Esophagus mucosa (tissue), 1 donor: Measurements from ENCODE around the gene SNTG2. TPM values are rescaled to one million over a fixed set of nuclear protein-coding genes. Genes with fewer than 3 reads are reported as not detected.

ENCODE experiments used
- ATAC-seq: fragments of 200-7000 bp; cut with Tn5 transposase; one replicate; pipeline ENCODE4 v1.9.1; 2020
- total RNA-seq: library from RNA; stranded (reverse); gene quantifications from one replicate; pipeline ENCODE4 v1.2.4, GENCODE V29; 2023
- donor health status: DM: yes; HTN: yes; CAD: no.

SNTG2 gene
- total RNA-seq, 1 donor from 2014 or later, result 0.60 TPM

DNA sequence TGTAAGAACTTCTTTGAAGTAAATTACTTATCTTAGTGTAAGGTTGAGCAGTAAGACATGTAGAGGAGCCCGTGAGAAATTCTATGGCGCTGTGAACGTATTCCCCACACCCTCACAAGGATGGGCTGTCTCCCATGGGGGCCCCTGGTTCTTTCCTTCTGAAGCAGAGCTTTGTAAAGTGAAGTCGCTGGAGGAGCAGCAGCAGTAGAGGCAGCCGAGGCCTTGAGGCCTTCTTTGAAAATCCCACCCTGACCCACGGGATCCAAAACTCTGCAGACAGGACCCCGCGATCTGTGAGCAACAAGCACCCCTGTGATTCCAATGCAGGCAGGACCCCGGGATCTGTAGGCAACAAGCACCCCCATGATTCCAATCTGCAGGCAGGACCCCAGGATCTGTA, 23.8 kb upstream of the SNTG2 start:
- ATAC-seq, result no peak

GRCh38 chr2:929011-929735, 21.5 kb upstream of the SNTG2 start:
- no peak for ATAC-seq

DNA sequence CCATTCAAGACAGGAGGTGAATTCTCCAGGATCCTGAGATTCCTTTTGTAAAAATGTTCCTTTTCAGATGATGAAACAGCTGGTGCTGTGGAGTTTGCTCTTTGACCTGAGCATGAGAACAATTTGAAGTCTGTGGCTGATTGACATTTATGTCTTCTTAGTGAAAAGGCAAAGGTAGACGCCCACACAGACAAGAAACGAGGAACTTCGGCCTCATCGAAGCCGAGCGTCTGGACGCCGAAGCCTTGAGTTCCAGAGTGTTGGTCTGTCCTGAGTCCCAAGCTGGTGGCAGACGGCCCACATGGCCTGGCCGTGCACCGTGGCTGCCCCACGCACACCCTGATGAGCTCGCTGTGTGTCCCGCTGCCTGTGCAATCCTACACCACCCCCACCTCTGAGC, 20.7 kb upstream of the SNTG2 start:
- ATAC-seq, result no peak

DNA sequence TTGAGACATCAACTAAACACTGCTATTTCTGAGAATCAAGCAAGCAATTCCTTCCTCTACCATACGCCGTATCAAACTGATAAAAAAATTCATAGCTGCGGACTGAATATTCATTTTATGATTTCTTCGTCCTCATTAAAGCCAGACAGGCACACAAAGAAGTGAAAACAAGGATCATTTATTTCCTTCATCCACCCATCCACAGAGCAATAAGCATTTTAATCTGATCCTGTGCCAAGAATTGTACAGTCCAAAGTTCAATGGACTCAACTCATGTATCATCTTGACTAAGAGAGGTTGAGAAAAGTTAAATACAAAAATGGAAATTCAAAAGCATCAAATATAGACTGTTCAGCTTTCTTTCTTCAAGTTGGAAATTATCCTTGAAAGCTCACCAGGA, 19.7 kb upstream of the SNTG2 start:
- ATAC-seq, result no peak

DNA sequence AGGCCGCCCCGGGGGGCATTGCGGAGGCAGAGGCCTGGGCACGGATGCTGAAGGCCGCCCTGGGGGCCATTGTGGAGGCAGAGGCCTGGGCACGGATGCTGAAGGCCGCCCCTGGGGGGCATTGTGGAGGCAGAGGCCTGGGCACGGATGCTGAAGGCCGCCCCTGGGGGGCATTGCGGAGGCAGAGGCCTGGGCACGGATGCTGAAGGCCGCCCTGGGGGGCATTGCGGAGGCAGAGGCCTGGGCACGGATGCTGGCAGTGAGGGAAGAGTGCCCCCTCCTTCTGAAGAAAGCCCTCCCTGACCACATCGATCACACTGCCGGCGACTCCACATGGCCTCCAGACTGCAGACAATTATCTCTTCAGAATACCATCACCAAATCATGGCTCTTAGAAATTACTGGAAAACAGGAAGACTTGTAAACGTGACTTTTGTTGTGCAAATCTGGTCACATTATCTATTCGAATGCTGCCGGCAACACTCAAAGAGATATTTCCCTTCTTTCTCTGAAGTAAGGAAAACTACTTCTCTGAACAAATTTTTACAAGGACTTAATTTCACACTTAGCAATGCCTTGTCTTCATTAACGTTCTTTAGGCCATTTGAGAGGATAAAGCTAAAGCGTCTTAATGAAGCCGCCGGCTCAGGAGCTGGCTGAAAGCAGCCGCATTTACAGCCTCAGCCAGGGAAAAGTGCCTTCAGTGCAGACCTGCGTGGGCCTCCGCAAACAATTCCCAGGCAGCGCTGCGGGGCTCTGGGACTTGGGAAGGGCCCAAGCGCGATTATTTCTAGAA, 18.1 kb upstream of the SNTG2 start:
- no peak for ATAC-seq

DNA sequence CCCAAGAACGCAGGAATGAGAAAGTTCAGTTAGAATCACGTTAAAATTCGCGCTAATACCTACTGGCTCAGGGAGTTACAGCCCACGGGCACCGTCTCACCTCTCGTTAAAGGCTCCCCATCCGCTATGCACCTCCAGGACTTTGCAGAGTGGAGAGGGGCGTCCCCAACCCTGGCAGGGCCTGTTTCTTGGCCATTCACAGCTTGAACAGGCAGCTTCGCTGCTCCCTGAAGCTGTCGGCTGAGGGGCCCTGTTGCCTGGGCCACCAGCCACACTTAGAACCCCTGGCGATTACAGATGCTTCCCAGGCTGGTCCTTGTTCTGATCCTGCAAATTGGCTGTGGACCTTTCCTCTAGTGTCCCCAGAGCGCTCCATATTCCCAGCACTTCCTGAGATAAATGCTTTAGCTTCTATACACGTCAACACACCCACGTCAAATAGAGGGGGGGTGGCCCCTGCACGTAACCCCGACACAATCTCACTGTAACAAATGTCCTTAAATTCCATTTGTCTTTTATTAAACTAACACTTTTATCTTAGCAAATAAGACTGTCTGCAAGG, 16.8 kb upstream of the SNTG2 start:
- no peak for ATAC-seq

DNA sequence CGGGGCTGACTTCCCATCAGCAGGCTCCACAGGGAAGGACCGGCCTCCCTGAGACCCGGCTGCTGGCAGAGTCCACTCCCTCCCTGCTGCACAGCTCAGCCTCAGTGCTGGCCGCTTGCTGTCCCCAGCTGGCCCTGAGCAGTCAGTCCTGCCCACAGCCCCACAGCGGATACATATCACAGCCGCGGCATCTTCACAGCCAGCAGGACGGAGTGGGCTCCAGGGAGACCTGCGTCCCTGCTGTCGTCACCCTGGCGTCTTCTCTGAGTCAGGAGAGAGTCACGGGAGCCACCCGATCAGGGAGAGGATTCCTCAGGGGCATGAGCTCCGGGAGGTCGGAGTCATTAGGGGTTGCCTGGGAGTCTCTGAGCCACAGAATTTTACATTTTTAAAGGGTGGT, 13.1 kb upstream of the SNTG2 start:
- ATAC-seq, result peak; percentile 15

DNA sequence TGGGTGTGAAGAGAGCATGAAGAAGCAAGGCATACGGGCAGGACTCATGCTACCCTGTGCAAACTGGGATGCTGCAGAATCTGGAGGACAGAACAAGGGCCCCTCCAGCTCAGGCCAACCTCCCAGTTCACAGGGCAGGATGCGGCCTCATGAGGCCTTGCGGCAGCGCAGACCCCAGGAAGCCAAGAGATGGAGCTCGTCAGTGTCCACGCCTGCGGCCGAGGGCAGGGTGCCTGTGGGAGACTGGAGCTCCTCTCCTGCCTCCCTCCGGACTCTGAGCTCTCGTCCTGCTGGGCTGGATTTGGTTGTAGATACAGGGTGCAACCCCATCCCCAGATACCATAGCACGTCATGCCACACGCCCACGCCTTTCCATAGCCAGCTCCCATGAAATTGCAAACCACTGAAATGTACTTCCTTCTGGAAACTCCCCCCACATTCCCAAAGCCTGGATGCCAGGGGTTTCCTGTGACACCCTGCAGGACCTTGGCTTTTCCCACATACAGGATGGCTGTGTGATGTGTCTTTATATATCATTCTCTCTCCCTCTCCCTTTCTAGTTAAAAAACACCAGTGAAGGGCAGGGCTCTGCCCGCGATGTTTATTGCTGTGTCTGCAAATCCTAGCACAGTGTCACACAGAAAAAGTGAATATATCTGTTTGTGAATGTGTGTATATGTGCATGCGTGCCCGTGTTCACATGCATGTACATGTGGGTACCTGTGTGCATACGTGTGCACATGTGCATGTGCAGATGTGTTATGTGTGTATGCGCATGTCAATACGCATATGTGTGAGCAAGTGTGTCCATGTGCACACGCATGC, 12.3 kb upstream of the SNTG2 start:
- ATAC-seq, result peak; percentile 8

DNA sequence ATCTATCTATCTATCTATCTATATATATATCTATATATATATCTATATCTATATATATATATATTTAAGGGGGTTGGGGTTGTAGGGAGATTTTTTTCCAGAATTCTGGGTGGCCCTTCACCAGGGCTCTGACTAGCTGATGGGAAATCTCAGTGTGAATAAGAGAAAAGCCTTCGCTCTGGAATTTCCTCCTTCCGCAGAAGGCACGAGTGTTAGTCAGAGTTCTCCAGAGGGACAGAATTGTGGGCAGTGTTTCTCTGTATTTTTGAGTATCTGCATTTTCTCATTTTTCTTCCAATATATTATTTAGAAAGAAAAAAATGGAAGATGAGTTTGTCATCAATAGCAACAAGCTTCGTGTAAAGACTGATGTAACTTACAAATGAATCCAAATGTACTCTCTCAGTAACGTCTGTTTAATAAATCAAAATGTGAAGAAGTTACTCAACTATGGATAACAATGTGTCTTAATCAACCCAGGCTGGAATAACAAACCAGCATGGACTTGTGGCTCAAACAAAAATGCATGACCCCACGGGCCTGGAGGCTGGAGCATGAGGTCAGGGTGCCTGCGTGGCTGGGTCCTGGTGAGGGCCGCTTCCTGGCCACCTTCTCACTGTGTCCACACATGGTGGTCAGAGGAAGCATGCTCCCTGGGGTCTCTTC, 10.6 kb upstream of the SNTG2 start:
- no peak for ATAC-seq

DNA sequence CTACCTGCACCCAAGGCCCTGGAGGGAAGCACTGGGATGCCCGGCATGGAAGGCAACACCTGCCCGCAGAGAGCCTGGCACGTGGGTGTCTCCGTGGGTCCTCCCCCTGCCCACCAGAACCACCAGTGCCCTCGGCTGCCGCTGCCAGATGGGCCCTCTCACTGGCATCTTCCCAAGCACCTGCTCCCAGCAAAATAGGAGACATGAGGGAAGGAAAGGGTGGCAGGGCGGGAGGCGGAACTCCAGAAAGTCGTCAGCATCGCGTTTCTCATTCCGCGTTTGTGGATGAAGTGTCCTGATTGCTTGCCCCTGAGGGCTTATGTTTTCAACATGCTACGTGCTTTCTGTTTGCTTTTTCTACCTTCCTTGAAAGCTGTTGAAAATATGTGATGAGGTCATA, 8.8 kb upstream of the SNTG2 start:
- ATAC-seq, result no peak

GRCh38 chr2:942775-943460, 7.7 kb upstream of the SNTG2 start:
- no peak for ATAC-seq

GRCh38 chr2:943461-943797, 7.2 kb upstream of the SNTG2 start:
- ATAC-seq, result no peak

GRCh38 chr2:943821-944220, 6.8 kb upstream of the SNTG2 start:
- no peak for ATAC-seq

- no peak for ATAC-seq
These were observed 6.0 kb upstream of the SNTG2 start for GRCh38 chr2:944693-945092.

GRCh38 chr2:945104-945503, 5.5 kb upstream of the SNTG2 start:
- no peak for ATAC-seq

- ATAC-seq, result no peak
These were observed 4.3 kb upstream of the SNTG2 start for GRCh38 chr2:946073-946948.

DNA sequence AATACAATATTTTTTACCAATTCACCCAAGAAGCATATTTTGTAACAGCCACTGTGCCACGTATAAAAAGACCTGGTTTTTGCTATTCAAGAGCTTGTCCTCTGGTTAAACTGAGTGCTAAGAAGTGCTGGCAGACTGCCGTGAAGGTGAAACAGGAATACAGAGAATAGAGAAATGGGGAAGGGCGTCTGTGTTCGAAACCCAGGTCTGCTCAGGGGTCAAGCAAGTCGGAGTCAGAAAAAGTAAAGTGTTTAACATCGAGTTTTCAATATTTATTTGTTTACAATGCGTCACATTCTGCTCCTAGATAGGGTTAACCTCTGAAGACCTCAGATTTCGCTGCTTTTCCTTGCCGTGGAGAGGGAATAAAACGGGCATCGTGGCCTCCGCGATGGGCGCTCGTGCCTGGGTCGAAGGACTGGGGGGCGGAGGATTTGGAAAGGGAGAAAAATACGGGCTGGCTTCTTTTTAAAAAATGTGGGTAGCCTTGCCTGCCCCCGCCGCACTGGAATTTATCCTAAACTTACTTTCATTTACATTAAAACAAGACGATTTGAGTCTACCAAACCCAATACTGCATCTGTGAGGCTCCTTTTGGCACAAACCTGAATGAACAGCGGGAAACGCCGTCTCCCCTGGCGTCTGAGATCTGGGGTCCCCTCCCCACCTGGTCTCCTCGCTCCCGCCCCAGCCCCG, 1.1 kb upstream of the SNTG2 start:
- no peak for ATAC-seq

DNA sequence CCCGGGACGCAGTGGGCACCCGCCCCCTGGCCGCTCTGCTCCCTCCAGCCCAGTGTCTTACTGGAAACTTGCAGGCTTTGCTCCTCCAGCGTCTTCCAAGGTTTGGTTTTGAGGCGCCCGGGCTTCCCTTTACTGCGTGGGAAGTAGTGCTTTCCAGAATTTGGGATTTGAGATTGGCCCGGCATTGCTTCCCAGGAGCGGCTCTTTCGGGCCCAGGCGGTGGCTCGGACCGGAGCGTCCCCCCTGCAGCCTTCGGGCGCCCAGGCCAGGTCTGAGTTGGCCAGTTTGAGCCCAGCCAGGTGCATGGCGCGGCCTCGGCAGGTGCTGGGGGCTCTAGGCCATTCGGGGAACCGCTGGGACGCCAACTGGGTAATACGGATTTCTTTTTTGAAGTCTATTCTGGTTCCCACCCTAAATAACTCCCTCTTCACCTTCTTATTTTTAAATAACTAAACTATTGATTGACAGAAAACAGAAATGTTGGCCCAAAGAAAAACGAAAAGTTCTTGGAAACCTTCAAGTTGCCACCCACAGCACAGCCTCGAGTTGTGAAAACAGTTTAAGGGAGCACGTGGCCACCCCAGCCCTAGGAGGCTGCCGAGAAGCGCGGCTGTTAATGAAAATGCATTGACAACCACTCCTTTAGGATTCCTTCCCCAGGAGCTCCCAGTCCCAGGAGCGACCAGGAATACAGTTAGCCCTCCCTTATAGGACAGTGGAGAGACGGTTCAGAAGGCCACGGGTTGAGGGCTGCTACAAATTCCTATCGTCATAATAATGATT, 766 bp downstream of the SNTG2 start:
- ATAC-seq, result no peak

DNA sequence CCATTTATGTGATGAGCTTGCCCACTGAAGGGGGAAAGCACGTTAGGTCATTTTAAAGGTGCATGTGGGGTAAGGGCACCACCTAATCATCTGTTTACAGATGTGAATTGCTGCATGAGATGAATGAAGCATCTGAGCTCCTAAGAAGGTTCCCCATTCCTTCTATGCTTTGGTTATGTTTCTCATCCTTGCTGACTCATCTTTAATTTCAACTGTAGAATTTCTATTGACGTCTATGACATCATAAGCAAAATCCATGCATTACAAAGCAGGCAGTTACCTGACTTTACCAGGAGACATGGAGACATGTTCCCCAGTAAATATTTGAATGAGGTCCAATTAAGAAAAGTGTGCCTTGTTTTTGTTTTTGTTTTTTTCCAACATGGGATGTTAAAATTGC, 2.8 kb downstream of the SNTG2 start:
- no peak for ATAC-seq
